Mesendoderm (in vitro differentiated cells): ENCODE results near the gene SAMD4B.
A peak's percentile ranks its signal among the peaks of the same experiment; 100 is the strongest.

Experiments
- DNase-seq: peaks from one replicate; pipeline ENCODE4 v3.0.0; 2013
- H2AK5ac ChIP-seq: 2 replicates; pipeline ENCODE4 v1.6.1; 2013; ENCODE audit warnings: low read length, inconsistent platforms
- H2BK120ac ChIP-seq: 2 replicates; pipeline ENCODE4 v1.6.1; 2013; ENCODE audit warnings: low read depth, mild to moderate bottlenecking, low read length, moderate library complexity, mixed read lengths
- H2BK15ac ChIP-seq: replicated peaks from 2 replicates; pipeline ENCODE4 v1.6.1; 2013; ENCODE audit warnings: low read depth, mild to moderate bottlenecking, moderate library complexity
- H2BK5ac ChIP-seq: 2 replicates; pipeline ENCODE4 v1.6.1; 2013; ENCODE audit warnings: low read length, inconsistent platforms
- H3K18ac ChIP-seq: 2 replicates; pipeline ENCODE4 v1.6.1; 2013; ENCODE audit warnings: mild to moderate bottlenecking, low read length, mixed read lengths
- H3K23ac ChIP-seq: one replicate; pipeline ENCODE4 v1.6.1; 2013; ENCODE audit warnings: low read length
- H3K27ac ChIP-seq: 2 replicates; pipeline ENCODE4 v1.5.1; 2013; ENCODE audit warnings: low read depth, mild to moderate bottlenecking, inconsistent platforms, low read length, moderate library complexity
- H3K27me3 ChIP-seq: 2 replicates; pipeline ENCODE4 v1.6.1; 2013; ENCODE audit warnings: low read length, control low read depth, mild to moderate bottlenecking, inconsistent platforms; ENCODE audit not compliant: insufficient read depth, poor library complexity
- H3K36me3 ChIP-seq: 2 replicates; pipeline ENCODE4 v1.6.1; 2013; ENCODE audit warnings: low read length, inconsistent platforms; ENCODE audit not compliant: control insufficient read depth, insufficient read depth
- H3K4ac ChIP-seq: one replicate; pipeline ENCODE4 v1.6.1; 2013; ENCODE audit warnings: low read depth, mild to moderate bottlenecking, low read length, moderate library complexity
- H3K4me1 ChIP-seq: 2 replicates; pipeline ENCODE4 v1.6.1; 2013; ENCODE audit warnings: low read depth, low read length, inconsistent platforms; ENCODE audit not compliant: control insufficient read depth
- H3K4me2 ChIP-seq: 2 replicates; pipeline ENCODE4 v1.6.1; 2013; ENCODE audit warnings: low read length
- H3K4me3 ChIP-seq: 2 replicates; pipeline ENCODE4 v1.5.1; 2013; ENCODE audit warnings: mild to moderate bottlenecking, low read length
- H3K56ac ChIP-seq: one replicate; pipeline ENCODE4 v1.6.1; 2013; ENCODE audit warnings: low read length
- H3K79me1 ChIP-seq: 2 replicates; pipeline ENCODE4 v1.6.1; 2013; ENCODE audit warnings: low read length, inconsistent platforms
- H3K79me2 ChIP-seq: 2 replicates; pipeline ENCODE4 v1.6.1; 2013; ENCODE audit warnings: mild to moderate bottlenecking, low read length; ENCODE audit not compliant: control insufficient read depth, insufficient read depth
- H3K9ac ChIP-seq: 2 replicates; pipeline ENCODE4 v1.6.1; 2013; ENCODE audit warnings: low read length, inconsistent platforms
- H4K5ac ChIP-seq: one replicate; pipeline ENCODE4 v1.6.1; 2013; ENCODE audit warnings: low read length
- H4K8ac ChIP-seq: one replicate; pipeline ENCODE4 v1.6.1; 2013; ENCODE audit warnings: low read depth, mild to moderate bottlenecking, control low read depth, low read length, moderate library complexity
- WGBS: extraction: QIAGEN DNeasy Blood & Tissue Kit; methylation state at CpG from one replicate; pipeline ENCODE4 v1.1.7; 2013; ENCODE audit warnings: low lambda C conversion rate, missing lambda C conversion rate; ENCODE audit not compliant: insufficient coverage; ENCODE audit errors: extremely low coverage; 5-methylcytosine and 5-hydroxymethylcytosine counted together

SAMD4B gene

DNA sequence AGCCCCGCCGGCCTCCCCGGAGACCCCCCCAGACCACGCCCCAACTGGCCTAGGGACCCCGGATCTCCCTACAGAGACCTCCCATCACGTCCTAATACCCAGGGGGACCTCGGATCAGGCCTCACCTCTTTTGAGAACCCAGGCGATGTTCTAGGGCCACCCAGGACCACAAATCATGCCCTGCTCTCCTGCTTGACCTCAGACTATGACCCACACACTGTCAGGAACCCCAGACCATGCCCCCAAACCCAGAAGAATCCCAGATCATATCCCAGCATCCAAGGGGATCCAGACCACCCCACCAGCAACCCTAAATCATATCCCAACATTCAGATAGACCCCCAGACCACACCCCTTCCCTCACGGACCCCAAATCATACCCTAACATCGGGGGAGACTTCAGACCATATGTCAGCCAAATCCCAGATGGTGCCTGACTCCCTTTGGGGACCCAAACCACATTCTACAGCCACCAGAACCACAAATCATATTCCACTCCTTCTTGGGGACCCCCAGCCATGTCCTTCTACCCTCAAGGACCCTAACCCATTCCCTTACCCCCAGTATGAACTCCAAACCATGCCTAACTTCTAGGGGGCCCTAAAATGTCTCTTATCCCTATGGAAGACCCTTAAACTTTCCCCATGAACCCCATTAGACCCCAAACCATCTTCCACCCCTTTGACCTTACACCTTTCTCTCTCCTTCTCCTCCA, 20.9 kb upstream of the SAMD4B start:
- Histone ChIP-seq H3K56ac (no peak overlapping the region), H2BK5ac (no peak overlapping the region), H2BK15ac (no peak overlapping the region), H3K18ac (no peak overlapping the region), H2AK5ac (no peak overlapping the region), H3K4me3 (no peak overlapping the region), H3K27me3 (no peaks in the 10 kb centered on the region), H4K8ac (no peak overlapping the region), H4K5ac (no peak overlapping the region), H2BK120ac (no peak overlapping the region), H3K4ac (no peak overlapping the region), H3K23ac (no peak overlapping the region), H3K4me1 (no peaks in the 10 kb centered on the region), H3K79me2 (no peaks in the 10 kb centered on the region), H3K27ac (no peak overlapping the region), H3K36me3 (no peaks in the 10 kb centered on the region), H3K79me1 (no peaks in the 10 kb centered on the region), H3K9ac (no peak overlapping the region), H3K4me2 (no peak overlapping the region)
- no CpG with 5 or more reads among the region's 10 CpGs for WGBS
- no peak for DNase-seq

DNA sequence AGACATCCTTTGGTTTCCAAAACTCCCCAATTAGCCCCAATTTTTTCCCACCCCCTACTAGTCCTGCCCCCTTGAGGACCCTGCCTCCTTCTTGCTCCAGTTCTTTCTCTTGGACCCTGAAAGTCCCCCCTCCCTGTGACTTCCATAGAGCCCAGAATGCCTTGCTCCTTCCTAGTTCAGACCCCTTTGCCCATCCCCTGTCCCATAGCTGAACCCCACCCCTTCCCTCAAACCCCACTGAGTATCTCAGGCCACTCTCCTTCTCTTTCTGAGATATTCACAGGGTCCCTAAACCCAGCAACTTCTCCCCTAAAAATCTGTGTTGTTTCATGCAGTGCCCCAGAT, 20.4 kb upstream of the SAMD4B start:
- Histone ChIP-seq H3K79me2 (no peaks in the 10 kb centered on the region), H3K27ac (no peak overlapping the region), H3K56ac (no peak overlapping the region), H3K18ac (no peak overlapping the region), H3K4me2 (no peak overlapping the region), H4K5ac (no peak overlapping the region), H3K4me3 (no peak overlapping the region), H2BK120ac (no peak overlapping the region), H2BK5ac (no peak overlapping the region), H2AK5ac (no peak overlapping the region), H3K79me1 (no peaks in the 10 kb centered on the region), H3K36me3 (no peaks in the 10 kb centered on the region), H3K4me1 (no peaks in the 10 kb centered on the region), H3K27me3 (no peaks in the 10 kb centered on the region), H3K4ac (no peak overlapping the region), H3K9ac (no peak overlapping the region), H2BK15ac (no peak overlapping the region), H4K8ac (no peak overlapping the region), H3K23ac (no peak overlapping the region)
- DNase-seq, result no peak

DNA sequence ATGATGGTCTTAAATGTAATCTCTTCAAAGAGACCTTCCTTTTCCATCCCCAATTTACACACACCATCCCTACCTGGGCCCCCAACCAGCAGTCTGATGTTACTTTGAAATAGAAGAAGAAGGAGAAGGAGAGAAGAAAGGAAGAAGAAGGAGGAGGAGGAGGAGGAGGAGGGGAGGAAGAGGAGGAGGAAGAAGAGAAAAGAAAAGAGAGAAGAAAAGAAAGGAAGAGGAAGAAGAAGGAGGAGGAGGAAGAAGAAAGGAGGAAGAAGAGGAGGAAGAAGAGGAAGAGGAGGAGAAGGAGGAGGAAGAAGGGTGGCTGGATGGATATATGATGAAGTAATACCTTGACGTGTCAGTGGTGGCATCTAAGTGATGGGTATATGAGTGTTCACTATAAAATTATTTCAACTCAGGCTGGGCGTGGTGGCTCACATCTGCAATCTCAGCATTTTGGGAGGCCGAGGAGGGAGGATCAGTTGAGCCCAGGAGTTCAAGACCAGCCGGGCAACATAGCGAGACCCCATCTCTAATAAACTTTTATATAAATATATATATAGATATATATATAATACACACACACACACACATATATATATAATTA, 17.9 kb upstream of the SAMD4B start:
- no peak overlapping the region for H2AK5ac ChIP-seq
- no peak overlapping the region for H3K23ac ChIP-seq
- no peaks in the 10 kb centered on the region for H3K4me1 ChIP-seq
- H3K36me3 ChIP-seq, result no peaks in the 10 kb centered on the region
- H3K56ac ChIP-seq, result no peak overlapping the region
- no peak overlapping the region for H2BK15ac ChIP-seq
- no peak overlapping the region for H2BK120ac ChIP-seq
- H3K79me2 ChIP-seq, result no peaks in the 10 kb centered on the region
- H2BK5ac ChIP-seq, result no peak overlapping the region
- no CpG with 5 or more reads among the region's 5 CpGs for WGBS
- H4K8ac ChIP-seq, result no peak overlapping the region
- H3K27ac ChIP-seq, result no peak overlapping the region
- H3K18ac ChIP-seq, result no peak overlapping the region
- no peak overlapping the region for H3K9ac ChIP-seq
- no peak overlapping the region for H3K4me2 ChIP-seq
- H4K5ac ChIP-seq, result no peak overlapping the region
- no peaks in the 10 kb centered on the region for H3K27me3 ChIP-seq
- H3K79me1 ChIP-seq, result no peaks in the 10 kb centered on the region
- H3K4ac ChIP-seq, result no peak overlapping the region
- no peak for DNase-seq
- no peak overlapping the region for H3K4me3 ChIP-seq

DNA sequence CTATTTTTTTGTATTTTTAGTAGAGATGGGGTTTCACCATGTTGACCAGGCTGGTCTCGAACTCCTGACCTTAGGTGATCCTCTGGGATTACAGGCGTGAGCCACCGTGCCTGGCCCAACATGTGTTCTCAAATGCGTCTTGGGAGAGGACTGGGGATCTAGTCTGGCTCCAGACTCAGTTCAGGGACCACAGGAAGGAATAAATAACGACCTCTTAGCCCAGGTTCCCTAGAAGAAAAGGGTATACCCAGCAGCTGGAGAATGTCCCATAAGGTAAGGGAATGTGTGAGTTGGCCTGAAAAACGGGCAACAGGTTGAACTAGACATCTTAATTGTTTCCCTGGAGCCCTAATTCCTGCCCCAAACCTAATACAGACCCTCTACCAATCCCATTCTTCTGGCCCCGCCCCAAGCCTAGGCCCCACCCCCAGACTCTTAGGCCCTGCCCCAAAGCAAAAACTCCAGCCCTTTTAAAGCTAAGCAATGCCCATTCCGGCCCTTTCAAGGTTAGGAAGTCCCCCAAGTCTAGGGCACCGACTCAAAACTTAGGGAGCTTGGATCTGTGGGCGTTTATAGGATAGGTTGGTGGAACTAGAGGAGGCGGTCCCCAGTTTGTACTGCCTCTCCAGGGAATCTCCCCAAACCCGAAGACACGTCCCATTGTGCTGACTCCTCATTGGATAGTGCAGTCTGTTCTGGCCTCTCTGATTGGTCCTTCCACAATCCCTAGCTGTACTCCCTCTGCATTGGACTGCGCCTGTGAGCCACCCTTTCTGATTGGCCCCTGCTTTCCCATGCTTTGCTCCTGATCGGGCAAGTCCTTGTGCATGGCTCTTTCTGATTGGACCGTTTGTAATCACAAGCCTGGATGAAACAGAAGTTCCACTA, 16.2 kb upstream of the SAMD4B start:
- peak; percentile 58 for DNase-seq
- no peaks in the 10 kb centered on the region for H3K27me3 ChIP-seq
- H3K18ac ChIP-seq, result no peak overlapping the region
- no peak overlapping the region for H2BK120ac ChIP-seq
- H3K79me1 ChIP-seq, result no peaks in the 10 kb centered on the region
- H2BK15ac ChIP-seq, result no peak overlapping the region
- H2AK5ac ChIP-seq, result no peak overlapping the region
- H3K23ac ChIP-seq, result no peak overlapping the region
- no peaks in the 10 kb centered on the region for H3K79me2 ChIP-seq
- no peaks in the 10 kb centered on the region for H3K36me3 ChIP-seq
- no peaks in the 10 kb centered on the region for H3K4me1 ChIP-seq
- no peak overlapping the region for H4K5ac ChIP-seq
- no peak overlapping the region for H3K4me3 ChIP-seq
- no peak overlapping the region for H3K4ac ChIP-seq
- H3K27ac ChIP-seq, result no peak overlapping the region
- H3K56ac ChIP-seq, result no peak overlapping the region
- no peak overlapping the region for H2BK5ac ChIP-seq
- no CpG with 5 or more reads among the region's 16 CpGs for WGBS
- no peak overlapping the region for H3K4me2 ChIP-seq
- H3K9ac ChIP-seq, result no peak overlapping the region
- no peak overlapping the region for H4K8ac ChIP-seq

DNA sequence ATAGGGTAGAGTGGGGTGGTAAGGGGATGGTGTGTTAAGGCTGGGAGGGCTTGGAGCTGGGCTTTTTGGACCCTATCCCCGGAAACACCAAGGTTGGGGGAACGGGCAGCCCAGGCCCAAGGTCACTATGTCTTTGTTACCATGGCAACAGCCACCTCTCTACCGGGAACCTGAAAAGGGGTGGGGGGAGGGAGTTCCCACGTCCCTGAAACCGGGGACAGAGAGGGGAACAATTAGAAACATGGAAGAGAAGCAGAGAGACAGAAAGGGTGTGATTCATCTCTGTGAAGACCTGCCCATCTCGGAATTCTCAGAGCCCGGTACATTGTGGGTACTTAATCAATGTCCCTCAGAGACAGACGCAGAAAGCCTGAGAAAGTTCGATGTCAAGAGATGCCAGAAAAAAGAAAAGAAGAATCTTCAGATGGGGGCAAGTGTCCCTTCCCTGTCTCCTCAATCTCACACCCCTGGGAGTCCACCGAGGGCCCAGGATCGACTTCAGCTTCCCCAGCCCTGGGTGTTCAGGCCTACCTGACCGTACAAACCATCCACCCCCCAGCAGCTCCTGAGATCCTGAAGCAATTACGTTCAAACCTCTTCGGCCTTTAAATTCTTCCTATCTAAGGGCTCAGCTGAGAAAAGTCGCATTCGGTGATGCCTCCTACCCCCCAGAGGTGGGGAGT, 14.7 kb upstream of the SAMD4B start:
- H3K36me3 ChIP-seq, result no peaks in the 10 kb centered on the region
- H2BK120ac ChIP-seq, result no peak overlapping the region
- no peak overlapping the region for H4K8ac ChIP-seq
- H3K9ac ChIP-seq, result peak overlapping the region; percentile 21
- no peak overlapping the region for H3K4me3 ChIP-seq
- H3K4me1 ChIP-seq, result no peaks in the 10 kb centered on the region
- no peak for DNase-seq
- H3K27me3 ChIP-seq, result no peaks in the 10 kb centered on the region
- no peak overlapping the region for H3K4me2 ChIP-seq
- no peak overlapping the region for H4K5ac ChIP-seq
- H2BK15ac ChIP-seq, result no peak overlapping the region
- H2BK5ac ChIP-seq, result no peak overlapping the region
- H3K27ac ChIP-seq, result no peak overlapping the region
- WGBS, result no CpG with 5 or more reads among the region's 16 CpGs
- no peak overlapping the region for H3K18ac ChIP-seq
- no peak overlapping the region for H3K4ac ChIP-seq
- no peaks in the 10 kb centered on the region for H3K79me1 ChIP-seq
- no peak overlapping the region for H3K23ac ChIP-seq
- peak overlapping the region; percentile 39 for H3K56ac ChIP-seq
- H2AK5ac ChIP-seq, result no peak overlapping the region
- no peaks in the 10 kb centered on the region for H3K79me2 ChIP-seq
